ENCODE measurements around the gene VN1R5. TPM values are rescaled to one million over a fixed set of nuclear protein-coding genes. Genes with fewer than 3 reads are reported as not detected.
"Not testable (repeated sequence)": the region's sequence is repeated elsewhere in the genome, so short reads cannot be mapped to it uniquely, and the experiment has no call there.

The VN1R5 gene
- total RNA-seq, 1 donor from 2014 or later = not detected

GRCh38 chr1:247212627-247213617, 43.0 kb upstream of the VN1R5 start:
- Histone ChIP-seq H3K27me3 (ENCODE audit: control insufficient read depth, insufficient read depth, low read length) (no peaks in the 10 kb centered on the region), H3K4me3 (ENCODE audit: low read depth, low read length) (no peak overlapping the region), H3K36me3 (ENCODE audit: control insufficient read depth, insufficient read depth, low read length) (no peaks in the 10 kb centered on the region)
- no peak for DNase-seq (ENCODE audit: low read depth)
- no peak for TF ChIP-seq CTCF (IDR thresholded peaks at IDR 0.05; ENCODE audit: insufficient read depth, low read length, poor library complexity, severe bottlenecking)

- Histone ChIP-seq H3K36me3 (ENCODE audit: control insufficient read depth, insufficient read depth, low read length) (no peaks in the 10 kb centered on the region), H3K4me3 (ENCODE audit: low read depth, low read length) (no peak overlapping the region), H3K27me3 (ENCODE audit: control insufficient read depth, insufficient read depth, low read length) (no peaks in the 10 kb centered on the region)
- TF ChIP-seq CTCF (IDR thresholded peaks at IDR 0.05; ENCODE audit: insufficient read depth, low read length, poor library complexity, severe bottlenecking) = no peak
- DNase-seq (ENCODE audit: low read depth) = no peak
These were observed 39.6 kb upstream of the VN1R5 start for GRCh38 chr1:247216261-247216660.

GRCh38 chr1:247218121-247218651, 37.7 kb upstream of the VN1R5 start:
- Histone ChIP-seq H3K4me3 (ENCODE audit: low read depth, low read length) (no peak overlapping the region), H3K36me3 (ENCODE audit: control insufficient read depth, insufficient read depth, low read length) (no peaks in the 10 kb centered on the region), H3K27me3 (ENCODE audit: control insufficient read depth, insufficient read depth, low read length) (no peaks in the 10 kb centered on the region)
- no peak for DNase-seq (ENCODE audit: low read depth)
- no peak for TF ChIP-seq CTCF (IDR thresholded peaks at IDR 0.05; ENCODE audit: insufficient read depth, low read length, poor library complexity, severe bottlenecking)

- not testable (repeated sequence) for H3K4me3 ChIP-seq (ENCODE audit: low read depth, low read length); DNase-seq (ENCODE audit: low read depth); H3K36me3 ChIP-seq (ENCODE audit: control insufficient read depth, insufficient read depth, low read length); H3K27me3 ChIP-seq (ENCODE audit: control insufficient read depth, insufficient read depth, low read length)
These were observed 35.6 kb upstream of the VN1R5 start for GRCh38 chr1:247220280-247220679.

GRCh38 chr1:247222840-247223239, 33.0 kb upstream of the VN1R5 start:
- H3K27me3 ChIP-seq (ENCODE audit: control insufficient read depth, insufficient read depth, low read length) = no peaks in the 10 kb centered on the region
- no peak for DNase-seq (ENCODE audit: low read depth)
- no peak for TF ChIP-seq CTCF (IDR thresholded peaks at IDR 0.05; ENCODE audit: insufficient read depth, low read length, poor library complexity, severe bottlenecking)
- H3K4me3 ChIP-seq (ENCODE audit: low read depth, low read length) = no peak overlapping the region
- H3K36me3 ChIP-seq (ENCODE audit: control insufficient read depth, insufficient read depth, low read length) = no peaks in the 10 kb centered on the region

GRCh38 chr1:247224822-247225221, 31.1 kb upstream of the VN1R5 start:
- H3K36me3 ChIP-seq (ENCODE audit: control insufficient read depth, insufficient read depth, low read length) = no peaks in the 10 kb centered on the region
- no peak overlapping the region for H3K4me3 ChIP-seq (ENCODE audit: low read depth, low read length)
- TF ChIP-seq CTCF (IDR thresholded peaks at IDR 0.05; ENCODE audit: insufficient read depth, low read length, poor library complexity, severe bottlenecking) = no peak
- no peaks in the 10 kb centered on the region for H3K27me3 ChIP-seq (ENCODE audit: control insufficient read depth, insufficient read depth, low read length)
- no peak for DNase-seq (ENCODE audit: low read depth)
